Measurements from ENCODE around the gene COPS4. TPM values are rescaled to one million over a fixed set of nuclear protein-coding genes. Genes with fewer than 3 reads are reported as not detected.
"Not testable (repeated sequence)": the region's sequence is repeated elsewhere in the genome, so short reads cannot be mapped to it uniquely, and the experiment has no call there.

The COPS4 gene
- total RNA-seq, 4 donors from 2014 or later = 67.9 to 151 (median 91.9) TPM

DNA sequence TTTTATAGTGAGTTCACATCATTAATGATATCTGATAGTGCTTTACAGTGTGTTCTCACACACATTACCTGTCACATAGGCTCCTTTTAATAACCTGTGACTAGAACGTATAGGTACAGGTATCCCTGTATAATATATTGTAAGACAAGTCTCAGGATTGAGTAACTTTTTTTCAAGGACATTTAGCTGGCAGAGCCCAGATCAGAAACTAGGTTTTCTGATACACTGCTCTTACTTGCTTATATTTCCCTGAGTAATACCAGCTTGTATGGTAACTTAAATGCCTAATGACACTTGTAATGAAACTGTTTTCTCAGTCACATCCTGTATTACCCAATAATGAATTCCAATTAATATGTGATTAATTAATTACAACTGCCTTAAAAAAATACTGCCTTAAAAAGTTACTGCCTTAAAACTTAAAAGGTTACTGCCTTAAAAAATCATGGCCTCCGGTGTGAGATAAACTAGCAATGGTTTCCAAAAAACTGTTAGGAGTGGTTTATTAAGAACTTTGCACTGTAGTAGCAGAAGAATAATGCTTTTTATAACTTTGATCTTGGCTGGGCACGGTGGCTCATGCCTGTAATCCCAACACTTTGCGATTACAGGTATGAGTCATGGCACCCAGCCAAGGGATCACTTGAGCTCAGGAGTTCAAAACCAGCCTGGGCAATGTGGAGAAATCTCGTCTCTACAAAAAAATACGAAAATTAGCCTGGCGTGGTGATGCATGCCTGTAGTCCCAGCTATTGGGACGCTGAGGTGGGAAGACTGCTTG lies 11.9 kb downstream of the COPS4 start:
- intact Hi-C loops (cut with DNase I; ENCODE audit: low total_unique reads) (no loop called here), in situ Hi-C loops (cut with MboI; ENCODE audit: low sequenced_read_pairs in 4 of 4) (loop anchor here in 2 of 4 donors (25.0 kb wide), 1 partner anchor 415 kb away; the partner anchor contains the start of genes HELQ (in 2 of the 2) and MRPS18C (in 2 of the 2))
- ATAC-seq = no peak
- Histone ChIP-seq H3K9me3 (no peaks in the 10 kb centered on the region), H3K27ac (peak overlapping the region in 1 of 4 donors; percentile 30), H3K4me1 (peaks cover 5 to 9% of the 10 kb centered on the region in 2 donors), H3K27me3 (no peaks in the 10 kb centered on the region), H3K4me3 (no peak overlapping the region), H3K36me3 (peaks cover 0 to 30% of the 10 kb centered on the region in 2 donors)
- no peak for TF ChIP-seq POLR2A (IDR thresholded peaks at IDR 0.05)
- TF ChIP-seq, protein P1, sequence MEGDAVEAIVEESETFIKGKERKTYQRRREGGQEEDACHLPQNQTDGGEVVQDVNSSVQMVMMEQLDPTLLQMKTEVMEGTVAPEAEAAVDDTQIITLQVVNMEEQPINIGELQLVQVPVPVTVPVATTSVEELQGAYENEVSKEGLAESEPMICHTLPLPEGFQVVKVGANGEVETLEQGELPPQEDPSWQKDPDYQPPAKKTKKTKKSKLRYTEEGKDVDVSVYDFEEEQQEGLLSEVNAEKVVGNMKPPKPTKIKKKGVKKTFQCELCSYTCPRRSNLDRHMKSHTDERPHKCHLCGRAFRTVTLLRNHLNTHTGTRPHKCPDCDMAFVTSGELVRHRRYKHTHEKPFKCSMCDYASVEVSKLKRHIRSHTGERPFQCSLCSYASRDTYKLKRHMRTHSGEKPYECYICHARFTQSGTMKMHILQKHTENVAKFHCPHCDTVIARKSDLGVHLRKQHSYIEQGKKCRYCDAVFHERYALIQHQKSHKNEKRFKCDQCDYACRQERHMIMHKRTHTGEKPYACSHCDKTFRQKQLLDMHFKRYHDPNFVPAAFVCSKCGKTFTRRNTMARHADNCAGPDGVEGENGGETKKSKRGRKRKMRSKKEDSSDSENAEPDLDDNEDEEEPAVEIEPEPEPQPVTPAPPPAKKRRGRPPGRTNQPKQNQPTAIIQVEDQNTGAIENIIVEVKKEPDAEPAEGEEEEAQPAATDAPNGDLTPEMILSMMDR (IDR thresholded peaks at IDR 0.05 in 4 of 5, conservative IDR thresholded peaks at IDR 0.05 in 1 of 5) = no peak
- DNase-seq = no peak

DNA sequence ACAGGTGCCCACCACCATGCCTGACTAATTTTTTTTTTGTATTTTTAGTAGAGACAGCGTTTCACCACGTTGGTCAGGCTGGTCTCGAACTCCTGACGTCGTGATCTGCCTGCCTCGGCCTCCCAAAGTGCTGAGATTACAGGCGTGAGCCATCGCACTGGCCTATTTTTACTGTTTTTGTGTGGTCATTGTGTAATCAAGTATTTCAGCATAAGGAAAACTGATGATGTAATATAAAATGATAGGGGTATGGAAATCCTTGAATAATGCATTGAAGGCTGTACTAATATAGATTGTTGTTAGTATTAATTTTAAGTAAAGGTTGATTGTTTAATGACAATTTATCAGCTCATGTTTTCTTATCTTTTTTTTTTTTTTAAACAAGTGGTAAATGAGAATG lies 13.8 kb downstream of the COPS4 start:
- intact Hi-C loops (cut with DNase I; ENCODE audit: low total_unique reads); H3K4me1 ChIP-seq; H3K9me3 ChIP-seq; H3K4me3 ChIP-seq; H3K27ac ChIP-seq; DNase-seq; ATAC-seq; H3K27me3 ChIP-seq: not testable (repeated sequence)
- peaks cover 0 to 44% of the 10 kb centered on the region in 2 donors for H3K36me3 ChIP-seq
- in situ Hi-C loops (cut with MboI; ENCODE audit: low sequenced_read_pairs in 4 of 4) = loop anchor here in 2 of 4 donors (25.0 kb wide), 1 partner anchor 414 kb away; the partner anchor contains the start of genes HELQ (in 2 of the 2) and MRPS18C (in 2 of the 2)

DNA sequence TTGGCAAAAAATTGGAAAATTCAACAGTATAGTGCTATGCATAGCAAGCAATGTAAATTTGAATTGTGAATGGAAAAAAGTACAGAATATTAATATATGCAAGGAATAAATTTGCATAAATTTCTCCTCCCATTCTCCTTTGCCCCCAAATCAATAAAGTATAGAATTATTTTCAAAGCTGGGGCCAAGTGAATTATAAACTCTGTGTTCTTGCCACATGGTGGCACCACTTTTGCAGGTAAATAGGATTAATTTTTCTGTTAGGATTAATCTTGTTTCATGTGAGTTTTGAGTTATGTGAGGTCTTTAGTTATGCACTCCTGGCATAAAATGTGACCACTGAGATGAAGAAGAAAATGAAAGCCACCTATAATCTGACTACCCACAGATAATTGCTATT lies 19.9 kb downstream of the COPS4 start:
- TF ChIP-seq, protein P1 (IDR thresholded peaks at IDR 0.05 in 4 of 5, conservative IDR thresholded peaks at IDR 0.05 in 1 of 5) = peak in 1 of 5 experiments; percentile 7
- TF ChIP-seq POLR2A (IDR thresholded peaks at IDR 0.05) = no peak
- Histone ChIP-seq H3K27ac (no peak overlapping the region), H3K9me3 (no peaks in the 10 kb centered on the region), H3K4me1 (no peaks in the 10 kb centered on the region), H3K4me3 (no peak overlapping the region), H3K27me3 (no peaks in the 10 kb centered on the region), H3K36me3 (peaks cover 7 to 62% of the 10 kb centered on the region in 2 donors)
- no peak for ATAC-seq
- in situ Hi-C loops (cut with MboI; ENCODE audit: low sequenced_read_pairs in 4 of 4) (no loop called here), intact Hi-C loops (cut with DNase I; ENCODE audit: low total_unique reads) (no loop called here)
- DNase-seq = no peak

DNA sequence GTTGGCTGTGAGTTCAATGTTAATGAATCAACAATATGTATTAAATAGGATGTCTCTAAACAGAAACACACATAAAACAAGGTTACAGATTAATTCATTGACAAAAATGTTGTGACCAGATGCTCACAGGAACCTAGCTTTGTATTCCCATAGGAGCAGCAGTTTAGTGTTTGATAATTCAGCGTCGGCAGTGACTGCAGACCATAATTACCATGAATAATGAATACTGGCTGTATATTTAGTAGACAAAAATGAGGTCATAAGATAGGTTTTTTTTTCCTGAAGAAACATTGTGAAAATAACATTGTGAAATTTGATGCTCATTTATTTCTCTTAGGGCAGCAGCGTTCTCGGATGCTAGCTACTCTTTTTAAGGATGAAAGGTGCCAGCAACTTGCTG lies 27.8 kb downstream of the COPS4 start:
- no peaks in the 10 kb centered on the region for H3K4me1 ChIP-seq
- H3K27me3 ChIP-seq = no peaks in the 10 kb centered on the region
- no peaks in the 10 kb centered on the region for H3K9me3 ChIP-seq
- TF ChIP-seq, protein P1 (IDR thresholded peaks at IDR 0.05 in 4 of 5, conservative IDR thresholded peaks at IDR 0.05 in 1 of 5) = no peak
- no peak for TF ChIP-seq POLR2A (IDR thresholded peaks at IDR 0.05)
- DNase-seq (no peak), ATAC-seq (no peak)
- H3K36me3 ChIP-seq = peaks cover 7 to 73% of the 10 kb centered on the region in 2 donors
- no peak overlapping the region for H3K4me3 ChIP-seq
- intact Hi-C loops (cut with DNase I; ENCODE audit: low total_unique reads) = no loop called here
- no peak overlapping the region for H3K27ac ChIP-seq
- in situ Hi-C loops (cut with MboI; ENCODE audit: low sequenced_read_pairs in 4 of 4) = no loop called here

DNA sequence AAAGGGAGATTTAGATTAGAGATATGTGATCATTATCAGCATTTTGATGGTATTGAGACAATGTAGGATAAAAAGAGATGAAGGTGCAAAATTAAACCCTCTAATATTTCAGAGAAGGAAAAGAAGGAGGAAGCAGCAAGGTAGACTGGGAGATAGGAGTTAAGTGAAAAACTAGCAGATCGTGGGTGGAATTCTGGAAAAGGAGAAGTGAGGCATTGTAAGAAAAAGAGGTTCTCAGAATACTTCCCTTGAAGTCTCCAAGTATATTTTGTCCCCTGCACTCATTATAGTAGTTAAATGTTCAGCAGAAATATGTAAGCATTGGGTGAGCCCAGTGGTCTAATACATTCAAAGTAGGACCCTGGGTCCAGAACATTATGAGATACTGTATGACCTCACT lies 30.3 kb downstream of the COPS4 start:
- intact Hi-C loops (cut with DNase I; ENCODE audit: low total_unique reads) (no loop called here), in situ Hi-C loops (cut with MboI; ENCODE audit: low sequenced_read_pairs in 4 of 4) (loop anchor here in 1 of 4 donors (5.0 kb wide), 1 partner anchor 197 kb away; no protein-coding TSS in a partner anchor)
- Histone ChIP-seq H3K27ac (no peak overlapping the region), H3K36me3 (peaks cover 0 to 86% of the 10 kb centered on the region in 2 donors), H3K27me3 (no peaks in the 10 kb centered on the region), H3K4me1 (no peaks in the 10 kb centered on the region), H3K9me3 (no peaks in the 10 kb centered on the region), H3K4me3 (no peak overlapping the region)
- TF ChIP-seq, protein P1 (IDR thresholded peaks at IDR 0.05 in 4 of 5, conservative IDR thresholded peaks at IDR 0.05 in 1 of 5) = no peak
- no peak for TF ChIP-seq POLR2A (IDR thresholded peaks at IDR 0.05)
- DNase-seq (no peak), ATAC-seq (no peak)
